HG03097 (cell line): ENCODE data around the gene SH2D7.

Experiments
- ATAC-seq: cut with Tn5 transposase; IDR thresholded peaks from one replicate; pipeline ENCODE4 v1.9.1; 2021; ENCODE audit not compliant: unreplicated experiment, low FRiP score

The SH2D7 gene

GRCh38 chr15:78092261-78093041, at the start of gene SH2D7:
TSS of gene SH2D7 (plus strand) at chr15:78092561. CDS start at chr15:78092585, 24 bp downstream.
- no peak for ATAC-seq

GRCh38 chr15:78044407-78045155, 47.8 kb upstream of the SH2D7 start:
- ATAC-seq = no peak

GRCh38 chr15:78045189-78045588, 47.2 kb upstream of the SH2D7 start:
- ATAC-seq = no peak

- no peak for ATAC-seq
These were observed 45.5 kb upstream of the SH2D7 start for GRCh38 chr15:78046796-78047341.

GRCh38 chr15:78047761-78048627, 44.4 kb upstream of the SH2D7 start:
- ATAC-seq = no peak

- ATAC-seq = no peak
These were observed 43.8 kb upstream of the SH2D7 start for GRCh38 chr15:78048628-78048920.

GRCh38 chr15:78049691-78050440, 42.5 kb upstream of the SH2D7 start:
- ATAC-seq = peak; percentile 55

GRCh38 chr15:78050441-78050809, 41.9 kb upstream of the SH2D7 start:
- peak; percentile 19 for ATAC-seq

GRCh38 chr15:78050826-78051225, 41.5 kb upstream of the SH2D7 start:
- ATAC-seq = no peak

- ATAC-seq = no peak
These were observed 40.8 kb upstream of the SH2D7 start for GRCh38 chr15:78051596-78051995.

GRCh38 chr15:78052001-78052401, 40.4 kb upstream of the SH2D7 start:
- no peak for ATAC-seq

- ATAC-seq = no peak
These were observed 39.8 kb upstream of the SH2D7 start for GRCh38 chr15:78052545-78052944.

- ATAC-seq = no peak
These were observed 37.8 kb upstream of the SH2D7 start for GRCh38 chr15:78054518-78054917.

GRCh38 chr15:78054966-78055365, 37.4 kb upstream of the SH2D7 start:
- ATAC-seq = no peak

- ATAC-seq = no peak
These were observed 36.2 kb upstream of the SH2D7 start for GRCh38 chr15:78055919-78056713.

GRCh38 chr15:78056714-78057269, 35.6 kb upstream of the SH2D7 start:
- no peak for ATAC-seq

- no peak for ATAC-seq
These were observed 34.6 kb upstream of the SH2D7 start for GRCh38 chr15:78057803-78058202.

- ATAC-seq = no peak
These were observed 33.9 kb upstream of the SH2D7 start for GRCh38 chr15:78058401-78058935.
